HG03558 (cell line): ENCODE measurements around the gene GAREM1.

Experiments
- ATAC-seq: cut with Tn5 transposase; IDR thresholded peaks from one replicate; pipeline ENCODE4 v1.9.1; 2021; ENCODE audit warnings: moderate number of reproducible peaks; ENCODE audit not compliant: unreplicated experiment; ENCODE audit errors: extremely low read depth

Gene GAREM1

DNA sequence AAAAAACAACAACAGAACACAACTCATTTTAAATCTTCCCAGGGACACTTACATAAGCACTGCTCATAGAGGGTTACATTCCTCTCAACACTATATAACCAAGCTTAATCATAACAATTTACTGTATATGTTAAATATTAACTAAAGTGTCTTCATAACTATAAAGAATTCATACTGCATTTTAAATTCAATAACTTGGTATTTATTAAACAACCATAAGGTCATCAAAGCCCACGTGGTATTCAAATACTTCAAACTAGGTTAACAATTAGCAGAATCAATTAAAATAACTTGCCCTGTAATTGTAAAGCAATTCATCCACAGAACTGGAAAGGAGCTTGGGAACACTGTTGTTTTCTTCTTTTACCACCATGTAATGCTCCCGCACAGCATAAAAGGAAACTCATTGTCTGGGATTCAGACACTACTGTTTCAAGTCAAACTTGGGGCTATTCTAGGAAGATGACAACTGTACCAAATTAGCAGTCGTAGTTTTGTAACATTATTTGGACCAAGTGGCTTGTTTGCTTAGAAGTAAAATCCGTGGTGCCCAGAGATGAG, 10.4 kb downstream of the GAREM1 start:
- ATAC-seq, result no peak

DNA sequence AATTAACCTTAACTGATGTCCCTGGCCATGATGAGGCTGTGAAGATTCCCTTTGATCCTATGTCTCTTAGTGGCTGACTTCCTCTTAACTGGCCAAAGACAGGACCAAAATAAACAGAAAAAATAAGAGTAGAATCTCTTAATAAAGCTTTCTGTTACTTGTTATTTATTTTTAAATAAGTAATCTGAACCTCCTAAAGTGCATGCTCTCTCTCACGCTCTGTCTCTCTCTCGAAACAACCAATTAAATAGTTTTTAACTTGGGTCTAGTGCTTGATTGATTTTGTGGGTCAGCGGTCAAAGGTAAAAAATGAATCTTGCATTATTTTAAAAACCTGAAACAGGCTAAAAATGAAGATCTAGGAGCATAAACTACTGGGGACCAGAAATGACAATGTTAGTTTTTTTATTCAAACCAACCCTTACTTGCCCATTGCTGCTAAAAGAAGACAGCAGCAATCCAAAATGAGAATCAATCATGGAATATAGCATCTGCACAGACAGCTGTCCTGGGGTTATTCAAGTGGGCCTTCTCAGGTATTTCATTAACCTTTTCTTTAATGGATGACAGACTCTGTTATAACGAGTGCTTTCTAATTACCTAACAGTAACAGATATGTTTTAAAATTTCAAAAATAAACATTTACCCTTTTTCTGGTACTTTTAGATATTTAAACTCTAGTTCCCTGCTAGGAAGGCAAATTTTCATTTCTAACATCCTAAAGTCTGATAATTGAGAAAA, 11.2 kb downstream of the GAREM1 start:
- ATAC-seq, result no peak

DNA sequence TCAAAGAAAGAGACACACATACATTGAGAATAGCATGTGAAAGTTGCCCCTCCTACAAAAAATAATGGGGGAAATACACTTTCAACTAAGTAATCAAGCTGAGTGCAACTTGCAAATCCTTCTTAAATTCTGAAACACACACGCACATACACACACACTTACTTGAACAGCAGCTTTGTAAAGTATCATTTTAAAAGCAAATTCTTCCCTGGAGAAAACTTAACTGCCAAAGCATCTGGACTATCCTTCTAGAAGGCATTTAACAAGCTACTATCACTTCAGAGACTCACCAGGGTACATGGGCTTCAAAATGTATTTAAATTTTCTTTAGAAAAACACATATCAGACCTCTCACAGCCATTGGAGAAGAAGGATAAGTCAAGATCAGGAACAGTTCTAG, 15.3 kb downstream of the GAREM1 start:
- ATAC-seq, result no peak

DNA sequence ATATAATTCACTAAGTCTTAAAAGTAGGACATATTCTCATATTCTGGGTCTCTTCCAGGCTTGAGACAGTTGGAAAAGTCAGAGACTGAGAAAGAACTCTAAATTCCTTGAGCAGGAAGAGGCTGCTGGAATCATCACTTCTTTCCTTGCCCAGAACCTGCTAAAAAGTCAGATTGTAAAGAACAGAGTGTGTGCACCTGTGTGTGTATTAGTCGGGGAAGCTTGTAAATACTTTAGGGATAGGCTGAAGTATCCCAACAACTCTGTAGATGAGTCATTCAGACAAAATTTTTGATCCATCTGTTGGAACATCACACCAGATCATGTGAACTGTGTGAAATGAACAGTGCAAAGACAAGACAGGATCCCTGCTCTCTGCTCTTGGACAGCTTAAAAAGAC, 16.1 kb downstream of the GAREM1 start:
- ATAC-seq, result no peak

DNA sequence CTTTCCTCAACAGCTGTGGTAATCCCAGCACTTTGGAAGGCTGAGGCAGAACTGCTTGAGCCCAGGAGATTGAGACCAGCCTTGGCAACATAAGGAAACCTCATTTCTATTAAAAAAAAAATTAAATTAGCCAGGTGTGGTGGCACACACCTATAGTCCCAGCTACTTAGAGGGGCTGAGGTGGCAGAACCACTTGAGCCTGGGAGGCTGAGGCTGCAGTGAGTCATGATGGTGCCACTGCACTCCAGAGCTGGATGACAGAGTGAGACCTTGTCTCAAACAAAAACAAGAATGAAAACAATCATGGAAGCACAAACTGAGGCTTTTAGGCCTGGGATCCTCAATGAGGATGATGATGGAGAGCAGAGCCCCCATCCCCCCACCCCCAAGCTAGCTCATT, 19.8 kb downstream of the GAREM1 start:
- no peak for ATAC-seq

DNA sequence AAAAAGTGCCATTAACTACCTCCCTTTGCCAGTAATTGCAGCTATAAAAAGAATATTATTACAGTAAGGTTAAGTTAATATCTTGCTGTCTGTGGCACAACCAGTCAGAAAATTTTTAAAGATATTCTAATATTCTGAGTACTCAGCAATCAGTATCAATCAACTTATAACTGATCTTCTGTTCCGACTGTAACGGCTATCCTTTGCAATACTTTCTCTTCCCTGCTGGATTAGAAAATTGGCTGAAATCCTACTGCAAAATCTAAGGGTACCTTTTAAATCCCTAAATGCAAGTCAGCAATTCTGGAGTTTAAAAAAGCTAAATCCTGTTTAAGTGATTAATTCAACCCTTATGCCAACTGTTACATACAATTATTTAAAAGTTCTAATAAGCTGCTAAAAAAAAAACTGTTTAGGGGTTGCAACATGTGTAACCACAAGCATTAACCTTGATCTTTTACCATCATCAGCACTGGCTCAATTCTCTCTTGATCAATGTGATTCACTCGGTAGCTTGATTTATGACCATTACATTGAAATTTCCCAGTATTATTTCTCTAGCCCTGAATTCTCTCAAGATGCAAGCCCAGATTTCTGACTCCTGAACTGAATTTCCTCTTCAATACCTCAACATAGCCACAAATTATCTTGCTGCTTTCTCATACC, 20.5 kb downstream of the GAREM1 start:
- ATAC-seq, result no peak

DNA sequence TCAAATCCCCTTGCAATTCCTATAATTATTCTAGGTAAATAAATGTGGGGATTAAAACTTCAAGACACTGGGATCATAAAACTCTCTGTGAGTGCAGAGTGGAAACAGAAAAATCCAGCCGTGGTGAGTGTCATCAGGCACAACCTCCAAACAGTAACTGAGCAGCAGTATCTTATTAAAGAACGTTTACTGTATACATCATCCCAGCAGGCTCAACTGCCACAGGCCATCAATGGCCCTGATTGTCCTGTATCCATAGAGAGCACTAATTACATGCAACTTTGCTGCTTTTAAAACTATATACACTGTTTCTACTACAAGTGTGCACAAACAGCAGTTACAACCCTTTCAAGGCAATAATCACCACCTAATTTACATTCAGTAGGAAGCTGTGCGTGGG, 23.9 kb downstream of the GAREM1 start:
- ATAC-seq, result no peak

DNA sequence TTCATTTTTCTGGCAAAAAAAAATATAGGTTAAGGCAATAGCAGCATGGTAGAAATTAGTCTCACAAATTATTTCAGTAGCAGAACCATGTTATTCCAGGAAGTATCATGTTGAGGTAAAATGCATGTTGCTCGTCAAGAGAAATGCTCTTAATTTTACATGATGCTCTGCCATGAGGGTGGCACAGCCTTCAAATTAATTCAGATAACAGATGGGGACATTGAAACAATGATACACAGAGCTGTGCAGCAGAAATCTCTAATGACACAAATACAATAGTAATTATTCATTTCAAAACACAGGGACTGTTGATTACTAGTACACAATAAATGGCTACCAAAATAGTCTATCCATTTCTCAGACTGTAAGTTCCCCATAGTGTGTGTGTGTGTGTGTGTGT, 24.8 kb downstream of the GAREM1 start:
- ATAC-seq, result no peak

DNA sequence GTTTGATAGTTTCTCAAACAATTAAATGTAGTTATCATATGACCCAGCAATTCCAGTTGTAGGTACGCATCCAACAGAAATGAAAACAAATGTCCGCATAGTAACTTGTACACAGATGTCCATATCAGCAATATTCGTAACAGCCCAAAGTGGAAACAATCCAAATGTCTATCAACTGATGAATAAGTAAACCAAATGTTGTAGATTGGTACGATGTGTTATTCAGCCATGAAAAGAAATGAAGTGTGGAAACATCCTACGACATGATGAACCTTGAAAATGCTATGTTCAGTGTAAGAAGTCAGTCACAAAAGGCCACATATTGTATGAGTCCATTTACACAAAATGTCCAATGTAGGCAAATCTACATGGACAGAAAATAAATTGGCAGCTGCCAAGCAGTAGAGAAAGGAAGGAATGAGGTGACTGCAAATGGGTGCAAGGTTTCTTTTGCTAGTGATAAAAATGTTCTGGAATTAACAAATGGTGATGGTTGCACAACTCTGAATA, 26.9 kb downstream of the GAREM1 start:
- ATAC-seq, result no peak

DNA sequence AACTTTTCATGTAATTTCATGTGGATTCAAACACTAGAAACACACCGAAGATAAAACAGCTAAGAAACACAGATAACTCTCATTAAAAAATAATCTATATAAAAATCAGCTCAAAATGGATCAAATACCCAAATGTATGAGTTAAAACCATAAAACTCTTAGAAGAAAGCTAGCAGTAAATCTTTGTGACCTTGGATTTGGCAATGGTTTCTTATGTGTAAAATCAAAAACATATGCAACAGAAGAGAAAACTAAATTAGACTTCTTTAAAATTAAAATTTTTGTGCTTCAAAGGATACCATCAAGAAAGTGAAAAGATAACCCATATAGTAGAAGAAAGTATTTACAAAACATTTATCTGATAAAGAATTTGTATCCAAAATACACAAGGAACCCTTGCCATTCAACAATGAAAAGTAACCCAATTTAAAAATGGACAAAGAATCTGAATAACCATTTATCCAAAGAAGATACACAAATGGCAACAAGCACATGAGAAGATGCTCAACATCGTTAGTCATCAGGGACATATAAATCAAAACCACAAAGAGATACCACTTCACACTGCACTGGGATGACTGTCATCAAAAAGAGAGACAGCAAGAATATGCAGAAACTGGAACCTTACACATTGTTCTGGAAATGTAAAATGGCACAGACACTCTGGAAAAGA, 27.5 kb downstream of the GAREM1 start:
- no peak for ATAC-seq

DNA sequence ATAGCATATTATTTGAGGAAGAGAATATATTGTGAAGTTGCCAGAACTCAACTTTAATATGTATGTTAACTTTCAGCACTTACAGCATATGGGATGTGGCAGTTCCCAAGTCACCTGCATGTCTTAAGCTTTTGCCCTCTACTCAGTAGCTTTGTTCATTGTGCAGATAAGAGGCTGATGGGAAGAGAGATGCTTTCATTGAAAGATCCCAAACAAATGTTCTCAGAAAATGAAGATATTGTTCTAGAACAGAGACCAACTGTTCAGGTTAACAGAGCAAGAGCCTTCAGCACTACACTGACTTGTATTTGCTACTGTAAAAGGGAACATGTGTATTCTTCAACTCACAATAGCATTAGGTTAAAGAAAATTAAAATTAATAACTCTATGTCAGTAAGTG, 28.1 kb downstream of the GAREM1 start:
- ATAC-seq, result no peak

DNA sequence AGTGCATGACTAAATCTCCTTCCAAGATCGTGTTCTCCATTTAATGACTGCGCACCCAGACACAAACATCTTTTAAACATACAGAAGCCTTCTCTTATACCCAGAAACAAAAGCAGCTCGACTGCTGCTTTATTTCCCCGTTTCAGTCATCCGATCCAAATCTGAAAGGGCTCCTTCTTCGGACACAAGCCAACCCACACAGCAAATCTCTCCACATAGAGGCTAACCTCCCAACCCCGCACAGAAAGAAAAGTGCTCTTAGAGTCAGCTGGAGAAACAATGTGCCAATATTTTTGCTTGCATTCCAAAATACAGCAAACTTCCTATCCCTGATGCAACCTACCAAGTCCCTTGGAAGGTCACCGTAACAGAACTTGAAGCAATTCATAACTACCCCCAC, 29.1 kb downstream of the GAREM1 start:
- ATAC-seq, result no peak

DNA sequence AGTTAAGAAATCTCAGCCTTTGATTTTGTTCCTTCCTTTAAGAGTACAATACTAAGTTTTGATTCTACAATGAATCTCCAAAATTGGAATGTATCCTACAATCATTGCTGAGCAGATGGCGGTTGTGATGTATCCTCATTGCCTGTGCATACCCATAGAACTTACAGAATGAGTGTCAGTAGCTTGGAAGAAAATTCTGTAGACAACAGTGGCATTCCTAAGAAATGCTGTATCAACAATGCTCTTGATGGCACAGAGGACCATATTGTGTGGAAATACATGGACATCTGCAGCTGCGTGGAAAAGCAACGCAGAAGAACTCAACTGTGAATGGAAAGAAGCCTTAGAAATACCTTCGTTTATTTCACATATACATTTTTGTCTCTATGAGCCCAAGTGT, 30.2 kb downstream of the GAREM1 start:
- ATAC-seq, result no peak

DNA sequence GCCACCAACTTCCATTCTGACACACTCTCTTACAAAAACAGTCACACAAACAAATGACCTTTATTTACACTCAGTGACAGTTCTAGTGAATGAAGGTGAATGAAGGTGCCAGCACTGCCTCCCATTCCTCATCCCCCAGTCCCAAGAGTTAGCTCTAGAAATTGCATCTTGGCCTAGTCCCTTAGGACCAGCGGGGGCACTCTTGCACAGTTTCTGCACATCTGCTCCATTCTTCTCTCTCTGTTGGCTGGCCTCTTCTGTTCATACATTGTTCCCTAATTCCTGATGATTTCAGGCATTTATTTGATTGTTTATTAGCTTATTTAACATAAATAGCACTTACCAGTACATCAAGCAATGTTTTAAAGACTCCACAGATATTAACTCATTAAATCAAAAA, 30.9 kb downstream of the GAREM1 start:
- no peak for ATAC-seq

DNA sequence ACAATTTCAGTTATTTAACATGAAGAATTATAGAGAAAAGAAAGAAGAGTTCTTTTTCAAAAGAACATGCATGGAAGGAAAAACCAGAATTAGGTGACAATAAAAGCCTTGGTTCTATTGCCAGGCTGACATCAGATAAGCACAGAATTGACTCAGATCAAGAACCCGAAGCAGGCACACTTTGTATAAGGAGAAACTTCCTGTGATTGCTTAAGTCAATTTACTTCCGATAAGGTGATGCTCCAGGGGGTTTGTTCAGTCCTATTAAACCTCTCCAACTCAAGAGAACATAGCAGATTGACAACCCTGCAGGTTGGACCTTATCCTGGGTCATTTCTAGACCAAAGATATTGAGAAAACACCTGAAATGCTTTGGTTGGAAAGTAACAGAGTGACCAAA, 31.4 kb downstream of the GAREM1 start:
- no peak for ATAC-seq

DNA sequence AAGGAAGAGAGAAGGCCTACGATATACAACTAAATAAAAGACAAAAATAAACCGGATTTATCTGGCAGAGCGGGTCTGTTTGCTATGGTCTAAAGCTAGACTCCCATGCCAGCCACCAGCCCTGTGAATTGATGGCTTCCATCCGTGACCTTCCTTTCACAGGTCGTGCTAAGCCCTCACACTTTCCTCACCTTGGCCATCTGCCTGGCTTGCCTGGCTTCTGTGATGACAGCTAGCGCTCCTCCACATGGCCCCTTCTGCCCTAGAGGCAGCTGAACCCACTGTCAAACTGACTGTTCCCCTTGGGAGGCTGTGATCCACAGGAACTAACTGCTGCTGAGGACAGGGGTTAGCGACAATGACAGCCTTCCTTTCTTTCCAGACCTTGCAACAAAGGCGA, 32.5 kb downstream of the GAREM1 start:
- ATAC-seq, result no peak

DNA sequence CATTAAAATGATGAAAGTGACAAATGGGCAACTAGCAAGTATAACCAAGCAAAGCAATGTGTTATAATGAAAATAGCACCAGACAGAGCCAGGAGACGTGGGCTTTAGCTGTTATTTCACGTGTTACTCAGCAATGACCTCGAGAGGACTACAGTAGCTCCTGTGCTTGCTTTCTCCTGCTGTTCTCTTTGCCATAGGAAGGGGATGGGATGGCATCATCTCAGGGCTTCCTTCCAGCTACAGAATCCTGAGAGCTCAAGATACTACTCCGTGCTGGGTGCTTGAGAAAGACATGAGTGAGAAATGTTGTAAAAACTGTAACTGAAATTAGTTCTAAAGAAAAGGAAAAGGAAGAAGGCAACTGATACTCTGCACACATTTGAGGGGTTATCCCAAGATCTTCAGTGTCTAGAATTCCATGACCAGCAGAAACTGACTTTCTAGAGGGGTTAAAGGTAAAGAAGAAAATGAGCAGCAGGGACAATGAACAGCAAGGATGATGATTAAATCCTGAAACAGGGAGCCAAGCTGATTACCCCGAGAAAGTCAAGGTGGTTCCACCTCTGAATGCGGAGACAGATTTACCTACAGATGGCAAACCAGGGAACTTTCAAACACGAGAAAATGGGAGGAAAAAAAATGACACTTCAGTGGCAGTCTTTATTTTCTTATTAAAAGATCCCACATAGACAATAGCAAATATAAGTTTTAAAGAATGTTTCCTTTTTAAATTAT, 33.4 kb downstream of the GAREM1 start:
- ATAC-seq, result no peak

DNA sequence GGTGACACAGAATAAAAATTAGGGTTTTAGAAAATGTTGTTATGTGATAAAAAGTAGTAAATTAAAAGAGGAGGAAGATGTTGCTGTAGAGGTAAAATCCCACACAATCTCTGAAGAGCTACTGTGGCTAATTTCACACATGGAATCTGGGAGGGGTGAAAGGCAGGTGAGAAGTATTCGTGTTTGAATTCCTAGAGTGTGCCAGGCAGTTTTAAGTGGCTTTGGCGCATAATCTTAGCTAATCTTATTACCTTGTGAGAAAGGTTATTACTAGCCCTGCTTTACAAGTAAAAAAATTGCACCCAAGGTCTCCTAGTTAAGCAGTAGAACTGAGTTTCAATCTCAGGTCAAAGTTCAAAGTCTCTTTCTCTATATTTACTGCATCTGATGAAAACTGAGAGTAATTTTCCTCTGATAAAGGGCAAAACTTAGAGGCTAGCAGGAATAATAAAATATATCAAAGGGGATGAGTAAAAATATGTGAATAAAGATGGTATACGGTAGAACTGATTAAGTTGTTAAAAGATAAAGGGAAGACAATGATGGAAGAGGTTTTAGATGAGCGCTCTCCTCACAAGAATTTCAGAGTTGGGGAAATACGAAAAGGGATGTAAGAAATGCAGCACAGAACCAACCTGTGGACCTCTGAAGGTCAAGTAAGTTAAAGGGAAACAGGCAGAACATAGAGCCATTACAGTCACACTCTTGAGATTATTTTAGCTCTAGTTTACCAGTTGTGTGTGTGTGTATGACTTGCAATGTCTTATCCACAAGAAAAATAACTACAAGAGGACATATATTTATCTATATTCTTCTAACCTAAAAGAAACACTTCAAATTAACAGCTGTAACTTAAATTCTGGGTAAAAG, 34.8 kb downstream of the GAREM1 start:
- no peak for ATAC-seq

DNA sequence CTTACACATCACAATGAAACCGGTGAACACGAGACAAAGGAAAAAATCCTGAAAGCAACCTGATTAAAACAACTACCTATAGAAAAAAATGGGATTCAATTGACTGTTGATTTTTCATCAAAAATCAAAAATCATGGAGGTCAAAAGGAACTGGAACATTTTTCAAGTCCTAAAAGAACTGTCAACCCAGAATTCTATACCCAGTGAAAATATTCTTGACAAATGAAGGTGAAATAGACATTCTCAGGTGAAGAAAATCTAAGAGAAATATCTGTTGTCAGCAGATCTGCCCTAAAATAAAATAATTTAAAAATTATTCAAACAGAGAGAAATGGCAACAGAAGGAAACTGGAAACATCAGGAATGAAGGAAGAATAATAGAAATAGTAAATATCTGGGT, 38.9 kb downstream of the GAREM1 start:
- no peak for ATAC-seq

DNA sequence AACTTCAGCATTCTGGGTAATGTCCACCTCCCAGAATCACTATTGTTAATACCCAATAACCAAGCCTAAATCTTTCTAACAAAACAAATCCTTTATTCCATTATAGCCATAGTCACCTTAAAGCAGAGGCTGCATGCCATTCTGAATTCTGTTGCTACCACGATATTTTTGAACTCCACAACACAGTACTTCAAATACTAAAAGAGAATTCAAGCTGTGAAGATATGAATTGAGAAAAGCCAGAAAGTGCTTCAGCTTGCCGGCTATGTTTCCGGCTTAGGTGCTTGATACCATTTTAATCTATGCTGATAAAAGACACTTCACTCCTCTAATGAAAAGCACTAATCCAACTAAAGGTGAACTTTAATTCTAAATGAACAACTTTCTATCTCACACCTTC, 41.3 kb downstream of the GAREM1 start:
- no peak for ATAC-seq
